Measurements from ENCODE around the gene SCUBE2.
"Not testable (repeated sequence)": the region's sequence is repeated elsewhere in the genome, so short reads cannot be mapped to it uniquely, and the experiment has no call there.

Gene SCUBE2

DNA sequence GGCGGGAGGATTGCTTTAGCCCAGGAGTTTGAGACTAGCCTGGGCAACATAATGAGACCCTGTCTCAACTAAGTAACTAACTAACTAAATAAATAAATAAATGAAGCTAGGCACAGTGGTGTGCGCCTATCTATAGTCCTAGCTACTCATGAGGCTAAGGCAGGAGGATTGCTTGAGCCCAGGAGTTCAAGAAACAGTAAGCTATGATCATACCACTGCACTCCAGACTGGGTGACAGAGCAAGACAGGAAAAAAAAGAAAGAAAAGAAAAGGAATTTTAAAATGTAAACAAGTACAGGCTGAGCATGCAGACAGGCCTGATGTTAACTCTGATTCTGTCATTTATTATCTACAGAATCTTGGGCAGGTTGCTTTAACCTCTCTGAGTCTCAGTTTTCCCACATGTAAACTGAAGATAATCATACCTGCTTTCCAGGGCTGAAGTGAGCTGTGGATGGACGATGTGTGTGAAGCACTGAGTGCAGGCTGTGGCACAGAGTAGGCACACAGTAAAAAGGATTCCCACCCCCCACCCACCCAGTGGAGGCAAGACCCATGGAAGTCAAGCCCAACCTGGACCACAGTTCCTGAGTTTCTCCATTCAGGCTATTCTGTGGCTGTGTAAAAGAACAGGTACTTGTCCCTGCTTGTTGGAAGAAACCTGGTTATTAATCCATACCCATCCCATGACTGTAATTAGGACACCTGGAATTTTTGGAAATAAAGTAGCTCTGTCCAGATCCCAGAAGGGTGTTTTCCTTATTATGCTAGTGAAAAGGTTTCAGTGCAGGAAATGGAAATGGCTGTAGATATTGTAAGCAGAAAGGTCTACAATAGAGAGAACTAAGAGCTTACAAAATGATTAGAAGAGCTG lies 18.7 kb upstream of the SCUBE2 start:
- no peak for DNase-seq (ENCODE audit: low read depth in 2 of 2)

DNA sequence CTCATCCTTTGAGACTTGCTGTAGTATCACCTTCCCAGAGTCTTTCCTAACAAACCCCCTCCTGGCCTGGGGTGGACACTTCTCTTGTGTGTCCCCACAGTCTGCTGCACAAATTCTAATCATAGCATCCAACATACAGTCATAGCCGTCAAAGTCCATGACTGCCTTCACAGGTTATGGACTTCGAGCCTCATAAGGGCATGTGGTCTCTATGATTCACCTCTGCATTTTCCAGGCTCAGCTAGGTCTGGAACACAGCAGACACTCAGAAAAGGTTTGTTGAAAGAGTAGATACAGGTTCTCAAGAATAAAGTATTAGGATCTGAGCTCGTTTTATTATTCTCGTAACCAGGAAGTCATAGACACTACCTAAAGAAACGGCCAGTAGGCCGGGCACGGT lies 13.2 kb upstream of the SCUBE2 start:
- no peak for DNase-seq (ENCODE audit: low read depth in 2 of 2)

DNA sequence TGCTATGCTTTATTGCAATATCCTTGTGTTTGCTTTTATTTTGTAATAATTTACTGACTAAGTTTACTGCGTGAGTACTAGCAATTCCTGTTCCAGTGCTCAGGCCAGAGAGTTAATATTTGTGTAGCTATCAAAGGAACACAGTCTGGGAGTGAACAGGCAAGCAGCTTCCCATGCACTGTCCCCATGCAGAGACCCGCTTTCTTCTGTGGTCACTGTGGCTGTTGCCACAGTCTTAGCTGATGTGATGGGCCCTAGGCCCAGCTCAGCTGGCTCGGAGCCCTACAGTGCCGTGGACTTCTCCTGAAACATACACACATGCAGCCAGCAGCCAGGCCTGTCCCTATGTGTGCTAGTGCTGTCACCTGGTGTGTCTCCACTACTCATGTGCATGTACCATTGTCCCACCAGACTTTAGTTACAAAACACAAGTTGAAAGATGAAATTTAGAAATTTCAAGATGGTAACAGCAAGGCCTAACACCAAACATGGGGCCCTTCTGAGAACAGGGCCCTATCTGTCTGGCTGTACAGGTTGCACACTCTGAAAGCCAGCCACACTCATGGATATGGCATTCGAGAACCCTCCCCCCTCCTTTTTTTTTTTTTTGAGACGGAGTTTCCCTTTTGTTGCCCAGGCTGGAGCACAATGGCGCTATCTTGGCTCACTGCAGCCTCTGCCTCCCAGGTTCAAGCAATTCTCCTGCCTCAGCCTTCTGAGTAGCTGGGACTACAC lies 12.3 kb upstream of the SCUBE2 start:
- no peak for DNase-seq (ENCODE audit: low read depth in 2 of 2)

DNA sequence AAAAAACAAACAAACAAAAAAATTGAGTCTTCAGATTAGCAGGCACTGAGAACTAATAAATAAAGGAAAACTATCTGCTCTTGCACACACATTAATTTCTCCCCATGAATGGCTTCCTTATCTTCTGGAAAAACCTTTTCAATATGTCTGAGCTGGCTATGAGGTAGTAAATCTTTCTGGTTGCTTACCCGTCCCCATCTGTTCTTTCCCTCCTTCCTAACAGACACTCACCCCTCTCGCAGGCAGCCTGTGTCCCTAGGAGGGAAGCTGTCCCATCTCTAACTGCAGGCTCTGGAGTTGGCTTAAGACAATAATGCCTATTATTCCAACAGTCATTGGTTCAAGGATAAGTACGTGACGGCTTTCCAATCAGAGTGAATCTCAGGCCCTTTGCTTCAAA lies 8.2 kb upstream of the SCUBE2 start:
- no peak for DNase-seq (ENCODE audit: low read depth in 2 of 2)

DNA sequence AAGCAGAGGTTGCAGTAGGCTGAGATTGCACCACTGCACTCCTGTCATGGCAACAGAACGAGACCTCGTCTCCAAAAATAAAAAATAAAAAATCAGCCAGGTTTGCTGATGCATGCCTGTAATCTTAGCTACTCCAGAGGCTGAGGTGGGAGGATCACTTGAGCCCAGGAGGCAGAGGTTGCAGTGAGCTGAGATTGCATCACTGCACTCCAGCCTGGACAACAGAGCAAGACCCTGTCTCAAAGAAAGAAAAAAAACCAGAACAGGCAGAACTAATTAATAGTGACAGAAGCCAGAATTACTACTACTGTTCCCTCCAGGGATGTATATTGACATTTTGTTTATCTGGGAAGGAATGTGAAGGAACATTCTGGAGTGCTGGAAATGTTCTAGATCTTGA lies 7.1 kb upstream of the SCUBE2 start:
- DNase-seq (ENCODE audit: low read depth in 2 of 2): not testable (repeated sequence)

DNA sequence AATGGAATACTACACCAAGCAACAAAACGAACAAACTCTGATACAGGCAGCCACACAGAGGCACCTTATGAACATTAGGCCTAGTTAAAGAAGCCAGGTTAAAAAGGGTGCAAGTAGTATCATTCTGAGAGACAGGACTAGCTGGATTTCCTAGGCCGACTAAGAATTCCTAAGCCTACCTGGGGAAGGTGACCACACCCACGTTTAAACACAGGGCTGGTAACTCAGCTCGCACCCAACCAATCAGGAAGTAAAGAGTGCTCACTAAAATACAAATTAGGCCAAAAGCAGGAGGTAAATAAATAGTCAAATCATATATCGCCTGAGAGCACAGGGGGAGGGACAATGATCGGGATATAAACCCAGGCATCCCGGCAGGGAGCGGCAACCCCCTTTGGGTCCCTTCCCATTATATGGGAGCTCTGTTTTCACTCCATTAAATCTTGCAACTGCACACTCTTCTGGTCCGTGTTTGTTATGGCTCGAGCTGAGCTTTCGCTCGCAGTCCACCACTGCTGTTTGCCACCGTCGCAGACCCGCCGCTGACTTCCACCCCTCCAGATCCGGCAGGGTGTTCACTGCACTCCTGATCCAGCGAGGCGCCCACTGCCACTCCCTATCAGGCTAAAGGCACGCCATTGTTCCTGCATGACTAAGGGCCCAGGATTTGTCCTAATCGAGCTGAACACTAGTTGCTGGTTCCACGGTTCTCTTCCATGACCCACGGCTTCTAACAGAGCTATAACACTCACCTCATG lies 6.0 kb upstream of the SCUBE2 start:
- DNase-seq (ENCODE audit: low read depth in 2 of 2): not testable (repeated sequence)

DNA sequence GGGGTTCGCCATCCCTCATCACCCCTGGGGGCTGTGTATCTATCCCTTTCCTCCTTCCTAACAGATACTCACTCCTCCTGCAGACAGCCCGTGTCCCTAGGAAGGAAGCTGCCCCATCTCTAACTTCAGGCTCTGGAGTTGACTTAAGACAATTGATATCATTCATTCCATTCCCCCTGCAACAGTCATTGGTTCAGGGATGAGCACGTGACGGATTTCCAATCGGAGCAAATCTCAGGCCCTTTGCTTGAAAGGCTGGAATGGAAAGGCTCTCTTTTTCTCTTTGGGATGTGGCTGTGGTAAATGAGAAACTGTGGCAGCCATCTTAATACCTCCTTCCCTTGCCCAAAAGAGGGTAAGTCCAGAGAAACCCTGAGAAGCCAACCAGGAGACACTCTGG lies 5.0 kb upstream of the SCUBE2 start:
- no peak for DNase-seq (ENCODE audit: low read depth in 2 of 2)

DNA sequence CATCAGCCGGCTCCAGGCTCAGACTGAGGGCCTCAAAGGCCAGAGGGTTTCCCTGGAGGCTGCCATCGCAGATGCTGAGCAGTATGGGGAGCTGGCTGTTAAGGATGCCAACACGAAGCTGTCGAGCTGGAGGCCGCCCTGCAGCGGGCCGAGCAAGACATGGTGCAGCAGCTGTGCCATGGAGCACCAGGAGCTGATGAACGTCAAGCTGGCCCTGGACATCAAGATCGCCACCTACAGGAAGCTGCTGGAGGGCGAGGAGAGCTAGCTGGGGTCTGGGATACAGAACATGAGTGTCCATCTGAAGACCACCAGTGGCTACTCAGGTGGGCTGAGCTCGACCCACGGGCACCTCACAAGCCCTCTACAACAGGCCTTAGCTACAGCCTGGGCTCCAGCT lies 4.0 kb upstream of the SCUBE2 start:
- DNase-seq (ENCODE audit: low read depth in 2 of 2): no peak

DNA sequence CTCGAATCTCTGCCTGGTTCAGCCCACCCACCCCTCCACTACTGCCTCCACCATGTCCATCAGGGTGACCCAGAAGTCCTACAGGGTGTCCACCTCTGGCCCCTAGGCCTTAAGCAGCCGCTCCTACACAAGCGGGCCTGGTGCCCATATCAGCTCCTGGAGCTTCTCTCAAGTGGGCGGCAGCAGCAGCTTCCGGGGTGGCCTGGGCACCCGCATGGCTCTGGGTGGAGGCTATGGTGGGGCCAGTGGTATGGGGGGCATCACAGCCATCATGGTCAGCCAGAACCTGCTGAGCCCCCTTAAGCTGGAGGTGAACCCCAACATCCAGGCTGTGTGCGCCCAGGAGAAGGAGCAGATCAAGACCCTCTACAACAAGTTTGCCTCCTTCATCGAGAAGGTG lies 3.0 kb upstream of the SCUBE2 start:
- DNase-seq (ENCODE audit: low read depth in 2 of 2): no peak

DNA sequence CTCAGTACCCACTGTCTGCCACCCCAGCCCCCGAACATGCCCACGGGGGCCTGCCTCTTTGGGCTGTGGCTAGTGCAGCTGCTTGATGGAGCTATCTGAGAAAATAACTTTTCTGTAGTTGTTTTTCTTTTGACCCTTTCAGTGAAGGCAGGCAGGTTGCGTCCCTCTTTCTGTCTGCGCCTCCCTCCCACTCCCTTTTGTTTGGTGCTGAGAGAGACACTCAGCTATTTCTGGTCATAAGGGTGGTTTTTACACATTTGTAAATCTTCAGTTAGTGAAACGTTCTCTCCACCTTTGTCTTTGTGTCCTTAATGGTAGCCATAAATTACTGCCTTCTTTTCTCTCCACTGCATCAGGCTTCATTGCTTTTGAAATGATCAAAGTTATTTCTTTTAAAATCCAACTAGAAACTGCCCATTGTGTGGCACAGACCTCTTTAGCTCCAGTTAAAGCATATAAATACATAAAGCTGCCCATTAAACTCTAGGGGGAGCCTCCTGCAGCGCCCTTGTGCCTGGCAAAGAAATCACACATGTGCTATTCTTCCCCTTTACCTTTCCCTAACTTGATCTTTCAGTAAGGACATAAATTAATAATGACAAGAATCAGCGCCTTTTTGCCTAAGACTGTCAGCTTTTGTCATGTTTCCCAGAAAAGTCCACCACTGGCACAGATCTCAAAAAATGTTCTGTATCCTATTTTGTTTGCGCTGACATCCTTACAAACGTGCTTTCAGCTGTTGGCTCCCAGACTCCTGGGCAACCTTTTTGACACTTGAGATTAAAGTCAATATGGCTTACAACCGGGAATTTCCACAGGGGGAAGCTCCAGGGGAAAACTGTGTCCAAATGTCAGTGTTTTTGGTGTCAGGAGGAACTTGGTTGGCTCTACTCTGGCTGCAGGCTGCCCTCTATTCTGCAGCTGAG lies 1.7 kb upstream of the SCUBE2 start:
- DNase-seq (ENCODE audit: low read depth in 2 of 2): no peak

DNA sequence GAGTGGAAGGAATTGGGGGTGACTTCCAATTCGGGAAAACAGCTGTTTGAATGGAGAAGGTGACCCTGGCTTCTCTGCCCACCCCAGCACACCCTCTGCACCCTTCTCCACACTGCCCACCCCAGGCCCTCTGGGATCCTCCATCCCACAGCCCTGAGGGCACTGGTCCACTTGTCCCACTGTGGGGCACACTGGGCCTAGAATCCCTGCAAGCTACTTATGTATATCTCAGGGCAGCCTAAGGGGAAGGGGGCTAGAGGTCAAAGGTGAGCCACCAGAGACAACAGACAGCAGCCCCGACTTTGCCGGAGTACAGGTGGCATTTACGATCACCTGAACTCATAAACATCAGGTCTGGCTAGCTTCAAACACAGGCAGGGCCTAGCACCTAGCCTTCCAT lies 673 bp upstream of the SCUBE2 start:
- DNase-seq (ENCODE audit: low read depth in 2 of 2): no peak

DNA sequence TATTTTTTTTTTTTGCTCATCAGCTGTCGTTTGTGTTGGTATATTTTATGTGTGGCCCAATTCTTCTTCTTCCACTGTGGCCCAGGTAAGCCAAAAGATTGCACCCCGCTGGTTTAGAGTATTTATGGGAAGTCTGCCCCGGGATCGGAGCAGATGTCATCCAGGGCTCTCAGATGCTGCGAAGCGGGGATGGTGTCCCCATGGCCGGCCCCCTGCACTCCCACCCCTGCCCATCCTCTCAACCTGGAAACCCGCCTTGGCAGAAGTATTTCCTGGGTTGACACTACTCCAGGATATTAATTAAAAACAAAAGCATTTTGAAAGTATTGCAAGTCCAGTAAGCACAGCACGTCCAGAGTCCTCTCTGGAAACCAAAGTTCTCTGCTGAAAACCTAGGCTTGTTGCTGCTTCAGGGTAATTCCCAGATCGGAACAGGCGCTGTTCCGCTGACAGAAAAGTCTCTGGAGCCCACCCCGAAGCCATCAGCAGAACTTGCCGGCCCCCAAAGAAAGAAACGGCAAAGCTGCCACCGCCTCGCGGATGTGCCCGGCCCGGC lies 833 bp downstream of the SCUBE2 start:
- DNase-seq (ENCODE audit: low read depth in 2 of 2): no peak

DNA sequence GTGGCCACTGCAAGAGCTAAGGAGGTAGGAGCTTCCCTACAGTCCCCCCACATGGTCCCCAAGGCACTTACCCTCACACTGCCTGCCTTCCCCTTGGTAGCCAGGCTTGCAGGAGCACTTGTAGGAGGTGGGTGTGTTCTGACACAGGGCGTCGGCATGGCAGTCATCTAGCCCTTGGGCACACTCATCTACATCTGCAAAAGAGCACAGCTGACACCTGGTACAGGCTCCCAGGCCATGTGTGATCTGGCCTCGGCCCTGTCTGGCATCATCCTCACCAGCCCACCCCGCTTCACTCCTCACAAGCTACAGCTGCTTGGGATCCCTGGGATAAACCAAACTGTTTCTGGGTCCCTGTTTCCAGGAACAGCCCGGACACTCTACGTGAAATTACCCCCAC lies 1.8 kb downstream of the SCUBE2 start:
- DNase-seq (ENCODE audit: low read depth in 2 of 2): no peak

DNA sequence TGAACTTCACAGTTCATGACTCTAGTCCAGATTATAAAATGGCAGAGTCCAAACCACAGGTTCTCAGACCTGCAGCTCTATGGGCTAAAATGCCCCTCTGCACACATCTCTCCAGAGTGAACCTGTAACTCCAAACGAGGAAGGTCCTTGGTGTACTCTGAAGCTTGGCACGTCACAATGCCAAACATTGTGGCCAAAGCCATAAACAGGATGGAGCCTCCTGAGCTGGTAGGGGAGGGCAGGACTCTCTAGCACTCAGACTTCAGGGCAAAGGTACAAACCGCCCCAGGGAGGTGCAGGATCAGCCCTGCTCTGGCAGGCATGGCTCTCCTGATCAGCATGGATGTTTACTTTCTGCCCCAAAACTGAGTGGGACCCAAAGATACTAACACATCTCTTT lies 2.3 kb downstream of the SCUBE2 start:
- DNase-seq (ENCODE audit: low read depth in 2 of 2): no peak

DNA sequence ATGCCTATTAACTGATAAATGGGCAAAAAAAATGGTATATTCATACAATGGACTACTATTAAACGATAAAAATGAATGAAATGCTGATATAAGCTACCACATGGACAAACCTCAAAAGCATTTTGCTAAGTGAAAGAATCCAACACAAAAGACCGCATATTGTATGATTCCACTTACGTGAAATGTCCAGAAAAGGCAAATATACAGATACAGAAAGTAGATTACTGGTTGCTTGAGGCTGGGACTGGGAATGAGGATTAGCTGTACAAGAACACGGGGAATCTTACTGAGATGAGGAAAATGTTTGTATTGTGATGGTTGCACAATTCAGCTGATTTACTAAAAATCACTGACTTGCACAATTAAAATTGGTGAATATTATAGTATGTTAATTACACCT lies 8.8 kb downstream of the SCUBE2 start:
- DNase-seq (ENCODE audit: low read depth in 2 of 2): no peak

DNA sequence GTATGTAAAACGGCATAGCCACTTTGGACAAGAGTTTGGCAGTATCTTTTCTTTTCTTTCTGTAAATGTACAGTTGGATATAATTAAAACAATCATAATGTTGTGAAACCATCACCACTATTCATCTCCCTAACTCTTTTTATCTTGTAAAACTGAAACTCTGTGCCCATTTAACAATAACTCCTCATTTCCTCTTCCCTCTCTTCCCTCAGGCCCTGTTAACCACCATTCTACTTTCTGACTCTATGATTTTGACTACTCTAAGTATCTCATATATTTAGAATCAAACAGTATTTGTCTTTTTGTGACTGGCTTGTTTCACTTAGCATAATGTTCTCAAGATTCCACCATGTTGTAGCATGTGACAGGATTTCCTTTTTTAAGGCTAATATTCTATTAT lies 10.2 kb downstream of the SCUBE2 start:
- no peak for DNase-seq (ENCODE audit: low read depth in 2 of 2)

DNA sequence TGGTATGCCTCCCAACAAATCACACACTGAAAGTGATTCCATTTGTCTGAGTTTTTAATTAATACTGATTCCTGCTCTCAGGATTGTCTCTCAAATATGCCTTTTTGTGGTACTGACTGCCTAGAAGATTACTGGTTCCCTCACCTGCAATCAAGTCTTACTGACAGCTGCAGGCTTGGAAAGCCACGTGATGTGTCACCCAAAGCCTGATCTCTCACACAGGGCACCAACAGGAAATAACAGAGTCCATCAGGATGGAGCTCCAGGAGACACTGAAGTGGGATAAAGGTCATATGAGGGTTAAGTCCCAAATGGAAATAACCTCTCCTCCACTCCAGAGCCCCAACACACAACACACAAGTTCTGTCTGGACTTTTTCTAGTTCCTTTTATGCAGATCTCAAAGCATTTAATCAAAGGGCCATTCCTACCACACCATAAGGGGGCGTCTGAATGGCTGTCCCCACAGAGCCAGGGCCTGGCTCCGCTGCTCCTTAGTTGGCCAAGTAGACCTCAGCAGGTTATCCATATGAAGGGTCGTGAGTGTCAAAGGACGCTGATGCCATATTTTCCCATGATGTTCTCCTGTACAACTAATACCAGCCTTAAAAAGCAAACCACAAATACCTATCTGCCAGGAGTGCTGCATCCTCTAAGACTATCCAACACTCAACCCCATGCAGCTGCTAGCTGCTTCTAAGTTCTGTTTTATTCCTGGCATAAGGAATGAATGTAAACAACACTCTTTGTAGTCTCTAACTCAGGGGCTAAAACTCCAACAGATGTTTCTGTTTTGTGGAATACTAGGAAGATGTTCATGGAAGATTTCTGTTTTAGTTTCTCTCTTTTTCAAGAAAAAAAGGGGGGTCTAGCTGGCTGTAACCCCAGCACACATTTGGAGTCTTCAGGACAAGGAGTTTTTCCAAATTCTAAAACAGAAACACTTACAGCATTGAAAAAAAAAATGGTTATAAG lies 13.0 kb downstream of the SCUBE2 start:
- DNase-seq (ENCODE audit: low read depth in 2 of 2): no peak

DNA sequence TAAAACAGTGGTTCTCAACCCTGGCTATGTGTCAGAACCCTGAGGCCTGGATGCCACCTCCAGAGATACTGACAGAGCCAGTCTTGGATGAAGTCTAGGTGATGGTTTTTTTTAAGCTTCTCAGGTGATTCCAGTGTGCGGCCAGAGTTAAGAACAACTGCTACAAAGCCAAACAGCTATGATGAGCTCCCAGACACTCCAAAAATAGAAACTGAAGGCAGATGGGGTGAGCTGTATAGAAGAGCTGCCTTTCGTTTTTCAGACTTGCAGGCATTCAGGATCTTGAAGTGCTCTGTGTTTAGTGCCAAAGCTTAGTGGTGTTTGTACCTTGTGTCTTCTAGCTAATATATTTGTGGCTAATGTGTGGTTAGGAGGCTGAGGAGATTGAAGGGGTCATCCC lies 14.2 kb downstream of the SCUBE2 start:
- no peak for DNase-seq (ENCODE audit: low read depth in 2 of 2)

DNA sequence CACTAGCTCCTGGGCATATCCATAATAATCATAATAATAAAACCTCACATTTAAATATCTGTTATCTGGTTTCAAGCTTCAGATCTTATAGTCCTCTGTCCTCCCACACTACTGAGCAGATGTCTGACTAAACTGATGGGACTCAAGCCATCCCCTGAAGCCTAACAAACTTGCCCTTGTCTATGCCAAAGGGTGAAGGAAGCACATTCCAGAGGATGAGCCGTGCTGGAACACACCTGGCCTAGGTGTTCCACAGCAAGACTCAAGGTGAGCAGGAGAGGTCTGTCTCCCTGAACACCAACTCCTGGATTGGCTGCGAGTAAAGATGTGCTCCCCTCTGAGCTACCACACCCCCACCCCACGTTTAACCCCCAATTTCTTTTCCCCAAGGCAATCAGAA lies 14.7 kb downstream of the SCUBE2 start:
- no peak for DNase-seq (ENCODE audit: low read depth in 2 of 2)

DNA sequence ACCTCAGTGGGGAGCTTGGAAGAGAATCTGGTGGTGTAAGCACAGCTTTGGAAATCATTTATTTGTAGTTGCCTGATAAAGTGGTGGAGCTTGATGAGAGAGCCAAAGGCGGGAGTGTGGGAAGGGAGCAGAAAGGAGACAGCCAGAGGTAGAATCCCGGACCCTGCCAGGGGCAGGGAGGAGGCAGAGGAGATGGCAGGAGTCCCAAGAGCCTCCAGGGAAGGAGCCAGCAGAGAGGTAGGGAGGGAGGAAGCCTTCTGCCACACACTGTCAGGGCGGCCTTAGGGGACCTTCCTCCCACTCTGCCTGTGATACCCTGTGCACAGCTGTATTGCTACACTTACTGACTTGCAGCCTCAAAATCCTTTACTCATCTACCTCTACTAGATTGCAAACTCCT lies 15.4 kb downstream of the SCUBE2 start:
- no peak for DNase-seq (ENCODE audit: low read depth in 2 of 2)

Data from fibroblast of skin of left quadriceps (primary cell).